22Rv1 (cell line): Measurements from ENCODE around the gene CASK.

Experiments
- CTCF ChIP-seq: fragments of 450-650 bp; IDR thresholded peaks from 2 replicates; pipeline ENCODE4 v1.5.1; 2017; ENCODE audit warnings: mild to moderate bottlenecking
- ZFX ChIP-seq: fragments of 450-650 bp; IDR thresholded peaks from 2 replicates; pipeline ENCODE4 v1.6.1; 2017; ENCODE audit warnings: antibody characterized with exemption, borderline replicate concordance

GRCh38 chrX:41629539-41629938 lies 293.8 kb downstream of the CASK start:
- TF ChIP-seq CTCF (no peak), ZFX (no peak)
